Endothelial cell (in vitro differentiated cells): ENCODE measurements around the gene MVB12B. TPM values are rescaled to one million over a fixed set of nuclear protein-coding genes. Genes with fewer than 3 reads are reported as not detected.
A peak's percentile ranks its signal among the peaks of the same experiment; 100 is the strongest.

ENCODE experiments used
- DNase-seq: peaks from one replicate; pipeline ENCODE4 v3.0.0; 2021; ENCODE audit warnings: low spot score
- H3K27ac Mint-ChIP-seq: one replicate; pipeline ENCODE4 v1.8.0; 2021; ENCODE audit warnings: mixed read lengths, inconsistent platforms; ENCODE audit not compliant: unreplicated experiment
- H3K27me3 Mint-ChIP-seq: one replicate; pipeline ENCODE4 v1.8.0; 2021; ENCODE audit warnings: mild to moderate bottlenecking, moderate library complexity, mixed read lengths, inconsistent platforms; ENCODE audit not compliant: unreplicated experiment
- H3K36me3 Mint-ChIP-seq: one replicate; pipeline ENCODE4 v1.8.0; 2021; ENCODE audit warnings: mild to moderate bottlenecking, low read depth, mixed read lengths, inconsistent platforms; ENCODE audit not compliant: unreplicated experiment
- H3K4me1 Mint-ChIP-seq: one replicate; pipeline ENCODE4 v1.8.0; 2021; ENCODE audit warnings: mild to moderate bottlenecking, mixed read lengths, inconsistent platforms; ENCODE audit not compliant: unreplicated experiment
- H3K4me3 Mint-ChIP-seq: one replicate; pipeline ENCODE4 v1.8.0; 2021; ENCODE audit warnings: mild to moderate bottlenecking, mixed read lengths, inconsistent platforms; ENCODE audit not compliant: unreplicated experiment
- H3K9me3 Mint-ChIP-seq: one replicate; pipeline ENCODE4 v1.8.0; 2021; ENCODE audit warnings: mixed read lengths, inconsistent platforms; ENCODE audit not compliant: unreplicated experiment
- CTCF ChIP-seq: fragments of 200-600 bp; sonication (generic); IDR thresholded peaks from one replicate; pipeline ENCODE4 v1.5.0; 2021; ENCODE audit warnings: antibody characterized with exemption; ENCODE audit not compliant: unreplicated experiment
- total RNA-seq: library from RNA; stranded (reverse); fragmentation: NEBNext Ultra II Directional; extraction: Animal tissue kit (Norgen Biotek cat#: 25700); gene quantifications from one replicate; pipeline ENCODE4 v1.2.1, GENCODE V29; 2021; ENCODE audit not compliant: unreplicated experiment

The MVB12B gene
- total RNA-seq, 1 donor from 2014 or later = 18.8 TPM

GRCh38 chr9:126367616-126368015 lies 41.0 kb downstream of the MVB12B start:
- Mint-ChIP-seq H3K27ac (no peak overlapping the region), H3K36me3 (peaks cover 13% of the 10 kb centered on the region), H3K4me1 (peaks cover 21% of the 10 kb centered on the region), H3K27me3 (peaks cover 4% of the 10 kb centered on the region), H3K9me3 (no peaks in the 10 kb centered on the region), H3K4me3 (no peak overlapping the region)
- TF ChIP-seq CTCF = no peak
- DNase-seq = no peak

GRCh38 chr9:126368020-126368419 lies 41.4 kb downstream of the MVB12B start:
- Mint-ChIP-seq H3K9me3 (no peaks in the 10 kb centered on the region), H3K4me3 (no peak overlapping the region), H3K4me1 (peaks cover 24% of the 10 kb centered on the region), H3K27ac (no peak overlapping the region), H3K36me3 (peaks cover 13% of the 10 kb centered on the region), H3K27me3 (peaks cover 4% of the 10 kb centered on the region)
- no peak for TF ChIP-seq CTCF
- no peak for DNase-seq

GRCh38 chr9:126371007-126371870 lies 44.6 kb downstream of the MVB12B start:
- no peak for TF ChIP-seq CTCF
- Mint-ChIP-seq H3K4me3 (no peak overlapping the region), H3K4me1 (peaks cover 48% of the 10 kb centered on the region), H3K27me3 (peaks cover 3% of the 10 kb centered on the region), H3K27ac (peak overlapping the region; percentile 48), H3K9me3 (no peaks in the 10 kb centered on the region), H3K36me3 (no peaks in the 10 kb centered on the region)
- DNase-seq = no peak

- H3K27ac Mint-ChIP-seq = peak overlapping the region; percentile 100
- H3K36me3 Mint-ChIP-seq = no peaks in the 10 kb centered on the region
- no peak for TF ChIP-seq CTCF
- H3K27me3 Mint-ChIP-seq = peaks cover 3% of the 10 kb centered on the region
- no peaks in the 10 kb centered on the region for H3K9me3 Mint-ChIP-seq
- no peak for DNase-seq
- peak overlapping the region; percentile 43 for H3K4me3 Mint-ChIP-seq
- peaks cover 63% of the 10 kb centered on the region for H3K4me1 Mint-ChIP-seq
These were observed 46.1 kb downstream of the MVB12B start for GRCh38 chr9:126372716-126373115.

- peaks cover 66% of the 10 kb centered on the region for H3K4me1 Mint-ChIP-seq
- peak; percentile 39 for DNase-seq
- H3K9me3 Mint-ChIP-seq = no peaks in the 10 kb centered on the region
- no peaks in the 10 kb centered on the region for H3K36me3 Mint-ChIP-seq
- H3K27ac Mint-ChIP-seq = peak overlapping the region; percentile 100
- H3K4me3 Mint-ChIP-seq = peak overlapping the region; percentile 24
- H3K27me3 Mint-ChIP-seq = peaks cover 3% of the 10 kb centered on the region
- TF ChIP-seq CTCF = no peak
These were observed 46.6 kb downstream of the MVB12B start for GRCh38 chr9:126373241-126373640.
